Sigmoid colon (tissue), 4 donors: ENCODE results near the gene ADD3.

Experiments used
- EP300 ChIP-seq, 4 donors: sonication (generic); formaldehyde crosslinking; IDR thresholded peaks; one replicate each; pipeline ENCODE4 v1.6.1; 2017; ENCODE audit warnings: antibody characterized with exemption in 4 of 4
- POLR2A ChIP-seq, 2 donors: fragments of 450-650 bp; IDR thresholded peaks; one replicate each; pipeline ENCODE4 v1.6.1; 2016; ENCODE audit warnings: antibody characterized with exemption in 2 of 2, mild to moderate bottlenecking in 2 of 2, moderate library complexity in 2 of 2
- POLR2AphosphoS5 ChIP-seq, 4 donors: sonication (generic); formaldehyde crosslinking; IDR thresholded peaks; one replicate each; pipeline ENCODE4 v1.6.1; 2017; ENCODE audit warnings: antibody characterized with exemption in 4 of 4
- TF ChIP-seq, protein P1 (sequence below), 4 experiments: fragments of 450-650 bp in 3 of 4; fragments of 200-600 bp in 1 of 4; IDR thresholded peaks; one replicate each; pipeline ENCODE4 v1.5.1; 2016 to 2019; ENCODE audit warnings: antibody characterized with exemption in 4 of 4, mild to moderate bottlenecking in 3 of 4, moderate library complexity in 2 of 4

DNA sequence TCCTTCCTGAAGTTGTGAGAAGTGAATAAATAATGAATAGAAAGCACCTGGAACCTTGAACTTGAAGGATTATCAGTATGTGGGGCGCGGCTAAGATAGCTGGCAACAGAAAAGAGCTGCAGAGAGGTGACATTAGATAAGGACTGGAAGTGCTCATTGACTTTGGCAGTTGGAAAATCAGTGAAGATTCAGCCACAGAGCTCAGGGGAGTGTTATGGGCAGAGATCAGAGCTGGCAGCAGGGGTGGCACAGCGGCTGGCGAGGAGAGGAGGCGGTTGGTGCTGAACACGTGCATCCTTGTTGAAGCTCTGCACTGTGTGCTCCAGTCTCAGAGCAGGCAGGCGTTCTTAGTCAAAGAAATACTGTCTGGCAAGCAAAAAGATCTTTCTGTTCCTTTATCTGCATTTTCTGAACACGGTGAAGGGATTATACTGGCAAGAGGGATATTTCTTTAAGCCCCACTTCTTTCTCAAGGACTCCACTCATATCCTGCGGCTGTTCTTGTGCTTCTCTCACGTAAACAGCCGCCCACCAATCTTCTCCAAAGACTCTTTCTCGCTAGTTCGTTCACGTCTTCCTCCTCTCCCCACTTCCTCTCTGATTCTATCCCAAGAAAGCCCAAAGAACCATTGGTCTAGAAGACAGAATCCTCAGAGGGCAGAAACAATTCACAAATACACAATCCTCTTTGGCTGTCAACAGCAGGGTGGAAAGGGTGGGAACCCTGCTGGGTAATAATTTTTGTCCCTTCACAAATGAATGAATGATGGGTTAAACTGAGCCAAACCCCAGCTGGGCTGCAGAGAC, 38.6 kb upstream of the ADD3 start:
- no peak for TF ChIP-seq POLR2A (IDR thresholded peaks at IDR 0.05)
- TF ChIP-seq, protein P1, sequence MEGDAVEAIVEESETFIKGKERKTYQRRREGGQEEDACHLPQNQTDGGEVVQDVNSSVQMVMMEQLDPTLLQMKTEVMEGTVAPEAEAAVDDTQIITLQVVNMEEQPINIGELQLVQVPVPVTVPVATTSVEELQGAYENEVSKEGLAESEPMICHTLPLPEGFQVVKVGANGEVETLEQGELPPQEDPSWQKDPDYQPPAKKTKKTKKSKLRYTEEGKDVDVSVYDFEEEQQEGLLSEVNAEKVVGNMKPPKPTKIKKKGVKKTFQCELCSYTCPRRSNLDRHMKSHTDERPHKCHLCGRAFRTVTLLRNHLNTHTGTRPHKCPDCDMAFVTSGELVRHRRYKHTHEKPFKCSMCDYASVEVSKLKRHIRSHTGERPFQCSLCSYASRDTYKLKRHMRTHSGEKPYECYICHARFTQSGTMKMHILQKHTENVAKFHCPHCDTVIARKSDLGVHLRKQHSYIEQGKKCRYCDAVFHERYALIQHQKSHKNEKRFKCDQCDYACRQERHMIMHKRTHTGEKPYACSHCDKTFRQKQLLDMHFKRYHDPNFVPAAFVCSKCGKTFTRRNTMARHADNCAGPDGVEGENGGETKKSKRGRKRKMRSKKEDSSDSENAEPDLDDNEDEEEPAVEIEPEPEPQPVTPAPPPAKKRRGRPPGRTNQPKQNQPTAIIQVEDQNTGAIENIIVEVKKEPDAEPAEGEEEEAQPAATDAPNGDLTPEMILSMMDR (IDR thresholded peaks at IDR 0.05) = no peak
- no peak for TF ChIP-seq POLR2AphosphoS5 (IDR thresholded peaks at IDR 0.05)
- TF ChIP-seq EP300 (IDR thresholded peaks at IDR 0.05) = no peak
